22Rv1 (cell line): ENCODE results near the gene VIP.
A peak's percentile ranks its signal among the peaks of the same experiment; 100 is the strongest.
"Not testable (repeated sequence)": the region's sequence is repeated elsewhere in the genome, so short reads cannot be mapped to it uniquely, and the experiment has no call there.

Source experiments
- H3K27ac ChIP-seq: fragments of 450-650 bp; 2 replicates; pipeline ENCODE4 v1.5.1; 2017
- CTCF ChIP-seq: fragments of 450-650 bp; IDR thresholded peaks from 2 replicates; pipeline ENCODE4 v1.5.1; 2017; ENCODE audit warnings: mild to moderate bottlenecking
- ZFX ChIP-seq: fragments of 450-650 bp; IDR thresholded peaks from 2 replicates; pipeline ENCODE4 v1.6.1; 2017; ENCODE audit warnings: antibody characterized with exemption, borderline replicate concordance

Gene VIP

GRCh38 chr6:152750694-152751093, at the start of gene VIP:
VIP (plus strand) TSS chr6:152750797; CDS start chr6:152752178, 1,381 bp downstream.
- no peak within 1 kb of the TSS for H3K27ac ChIP-seq
- TF ChIP-seq ZFX (no peak), CTCF (no peak)

GRCh38 chr6:152701081-152701862, 49.3 kb upstream of the VIP start:
- TF ChIP-seq CTCF (no peak), ZFX (no peak)
- H3K27ac ChIP-seq = no peak overlapping the region

- TF ChIP-seq ZFX = no peak
- TF ChIP-seq CTCF = no peak
- no peak overlapping the region for H3K27ac ChIP-seq
These were observed 48.7 kb upstream of the VIP start for GRCh38 chr6:152701863-152702401.

GRCh38 chr6:152703750-152704149, 46.8 kb upstream of the VIP start:
- H3K27ac ChIP-seq = not testable (repeated sequence)

- no peak overlapping the region for H3K27ac ChIP-seq
- TF ChIP-seq ZFX (no peak), CTCF (no peak)
These were observed 45.3 kb upstream of the VIP start for GRCh38 chr6:152705327-152705726.

- H3K27ac ChIP-seq = no peak overlapping the region
- TF ChIP-seq CTCF (0 out of 2 replicates have a peak, but pooled peaks have one; percentile 13), ZFX (no peak)
These were observed 34.3 kb upstream of the VIP start for GRCh38 chr6:152716322-152716721.

- no peak overlapping the region for H3K27ac ChIP-seq
- TF ChIP-seq ZFX = no peak
These were observed 29.6 kb upstream of the VIP start for GRCh38 chr6:152720974-152721373.

- H3K27ac ChIP-seq = no peak overlapping the region
These were observed 28.6 kb upstream of the VIP start for GRCh38 chr6:152721956-152722355.

More at GRCh38 chr6:152721956-152722355, 28.6 kb upstream of the VIP start:
- TF ChIP-seq ZFX (no peak), CTCF (no peak)
